ENCODE data around the gene INTS2. TPM values are rescaled to one million over a fixed set of nuclear protein-coding genes. Genes with fewer than 3 reads are reported as not detected.

The INTS2 gene
- polyA plus RNA-seq, 2 of the 4 experiments (the other 2 are of a cell fraction), result 14.0 to 35.0 TPM

DNA sequence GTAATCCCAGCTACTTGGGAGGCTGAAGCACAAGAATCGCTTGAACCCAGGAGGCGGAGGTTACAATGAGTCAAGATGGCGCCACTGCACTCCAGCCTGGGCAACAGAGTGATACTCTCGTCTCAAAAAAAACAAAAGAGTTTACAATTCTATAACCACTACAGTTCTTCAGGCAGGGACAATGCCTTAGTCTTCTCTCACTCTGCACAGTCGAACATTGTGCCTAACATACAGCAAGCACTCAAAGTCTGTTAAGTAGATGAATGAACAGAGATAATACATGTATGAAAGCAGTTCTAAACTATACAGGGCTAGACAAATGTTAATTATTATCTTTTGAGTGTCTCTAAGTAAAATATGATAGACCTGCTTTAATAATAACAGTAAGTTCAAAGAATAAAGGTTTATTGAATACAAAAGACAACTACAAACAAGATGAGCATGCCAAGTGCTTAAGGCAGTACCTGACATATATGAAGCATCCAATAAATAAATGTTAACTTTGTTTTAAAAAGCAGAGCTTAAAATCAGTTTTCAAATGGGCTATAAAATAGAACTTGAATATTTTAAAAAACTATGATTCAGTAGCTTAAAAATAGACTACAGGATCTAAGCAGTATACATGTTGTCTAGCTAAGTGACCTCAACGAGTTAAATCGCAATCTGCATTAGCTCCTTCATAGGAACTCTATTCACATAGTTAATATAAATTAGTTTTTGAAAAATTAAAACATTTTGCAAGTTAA, 19.3 kb downstream of the INTS2 start:
- H3K9me3 ChIP-seq, result no peaks in the 10 kb centered on the region

DNA sequence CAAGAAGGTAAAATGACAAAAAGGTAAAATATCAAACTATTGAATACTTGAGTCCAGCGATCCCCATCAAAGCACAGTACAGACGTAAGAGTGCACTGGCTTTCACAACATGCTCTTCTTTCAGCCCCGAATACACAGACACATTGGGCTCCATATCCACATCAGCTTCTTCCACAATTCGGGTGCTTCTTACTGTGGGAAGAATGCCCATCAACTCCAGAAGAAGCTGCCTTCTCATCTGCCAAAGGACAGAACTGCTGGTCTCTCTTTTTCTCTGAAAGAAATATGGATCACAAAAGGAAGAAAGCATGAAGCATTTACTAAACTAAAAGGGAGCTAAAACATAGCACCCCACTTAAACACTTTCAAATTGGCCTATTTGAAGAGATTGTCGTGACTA, 20.4 kb downstream of the INTS2 start:
- Histone ChIP-seq H3K4me1 (no peaks in the 10 kb centered on the region), H3K4me3 (no peak overlapping the region), H3K4me2 (no peak overlapping the region), H3K9me3 (no peaks in the 10 kb centered on the region), H3K27ac (no peak overlapping the region)
- TF ChIP-seq CBX8 (IDR thresholded peaks at IDR 0.05) (no peak), MYC (IDR thresholded peaks at IDR 0.05; ENCODE audit: borderline replicate concordance, low read length) (no peak), RAD21 (conservative IDR thresholded peaks at IDR 0.05 in 1 of 2, IDR thresholded peaks at IDR 0.05 in 1 of 2) (no peak), KDM5A (IDR thresholded peaks at IDR 0.05) (no peak), SMC3 (IDR thresholded peaks at IDR 0.05) (no peak), NFE2L2 (conservative IDR thresholded peaks at IDR 0.05; ENCODE audit: low read length) (no peak), RFX5 (IDR thresholded peaks at IDR 0.05) (no peak)
- TF ChIP-seq, protein P1, sequence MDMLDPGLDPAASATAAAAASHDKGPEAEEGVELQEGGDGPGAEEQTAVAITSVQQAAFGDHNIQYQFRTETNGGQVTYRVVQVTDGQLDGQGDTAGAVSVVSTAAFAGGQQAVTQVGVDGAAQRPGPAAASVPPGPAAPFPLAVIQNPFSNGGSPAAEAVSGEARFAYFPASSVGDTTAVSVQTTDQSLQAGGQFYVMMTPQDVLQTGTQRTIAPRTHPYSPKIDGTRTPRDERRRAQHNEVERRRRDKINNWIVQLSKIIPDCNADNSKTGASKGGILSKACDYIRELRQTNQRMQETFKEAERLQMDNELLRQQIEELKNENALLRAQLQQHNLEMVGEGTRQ (IDR thresholded peaks at IDR 0.05), result no peak
- WGBS (ENCODE audit: missing lambda C conversion rate), result 94% methylated on average over 5 of the region's 5 CpGs
- no peak for DNase-seq (ENCODE audit: low read depth in 1 of 2, low spot score in 1 of 2)
- POLR2A ChIA-PET, result no interaction called here
- no peak for ATAC-seq
- CTCF ChIA-PET, result interaction anchor here (0.9 to 2.1 kb wide), 3 partner anchors 12 to 492 kb away, joined by 3 to 7 read pairs (median 3); no protein-coding TSS in a partner anchor
- peak; percentile 59 for FAIRE-seq

More for the DNA sequence above, 19.3 kb downstream of the INTS2 start:
- no peaks in the 10 kb centered on the region for H3K4me1 ChIP-seq
- no peak overlapping the region for H3K4me2 ChIP-seq
- FAIRE-seq (peak; percentile 39), ATAC-seq (no peak), DNase-seq (ENCODE audit: low read depth in 1 of 2, low spot score in 1 of 2) (no peak)
- POLR2A ChIA-PET, result no interaction called here
- H3K27ac ChIP-seq, result no peak overlapping the region
- TF ChIP-seq HOXB5 (CRISPR knock-in tag; IDR thresholded peaks at IDR 0.05) (no peak), MYC (IDR thresholded peaks at IDR 0.05; ENCODE audit: borderline replicate concordance, low read length) (no peak), JUN (IDR thresholded peaks at IDR 0.05) (no peak), ZSCAN20 (CRISPR knock-in tag; IDR thresholded peaks at IDR 0.05) (no peak), EHMT2 (IDR thresholded peaks at IDR 0.05; ENCODE audit: low read depth) (no peak), BHLHE40 (IDR thresholded peaks at IDR 0.05; ENCODE audit: low read depth, low read length) (no peak), FOXS1 (CRISPR knock-in tag; IDR thresholded peaks at IDR 0.05) (no peak), KDM1A (IDR thresholded peaks at IDR 0.05; ENCODE audit: low read depth) (no peak), POLR2A (IDR thresholded peaks at IDR 0.05; ENCODE audit: low read length) (no peak), HDAC2 (IDR thresholded peaks at IDR 0.05) (no peak), RFX5 (IDR thresholded peaks at IDR 0.05) (no peak), NFE2L2 (conservative IDR thresholded peaks at IDR 0.05; ENCODE audit: low read length) (no peak), RARB (CRISPR knock-in tag; IDR thresholded peaks at IDR 0.05) (no peak)
- TF ChIP-seq, protein P2, sequence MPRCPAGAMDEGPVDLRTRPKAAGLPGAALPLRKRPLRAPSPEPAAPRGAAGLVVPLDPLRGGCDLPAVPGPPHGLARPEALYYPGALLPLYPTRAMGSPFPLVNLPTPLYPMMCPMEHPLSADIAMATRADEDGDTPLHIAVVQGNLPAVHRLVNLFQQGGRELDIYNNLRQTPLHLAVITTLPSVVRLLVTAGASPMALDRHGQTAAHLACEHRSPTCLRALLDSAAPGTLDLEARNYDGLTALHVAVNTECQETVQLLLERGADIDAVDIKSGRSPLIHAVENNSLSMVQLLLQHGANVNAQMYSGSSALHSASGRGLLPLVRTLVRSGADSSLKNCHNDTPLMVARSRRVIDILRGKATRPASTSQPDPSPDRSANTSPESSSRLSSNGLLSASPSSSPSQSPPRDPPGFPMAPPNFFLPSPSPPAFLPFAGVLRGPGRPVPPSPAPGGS (IDR thresholded peaks at IDR 0.05), result no peak
- CTCF ChIA-PET, result interaction anchor here (0.8 to 2.1 kb wide), 4 partner anchors 11 to 263 kb away, joined by 3 to 7 read pairs (median 3); partner anchors contain the start of gene BRIP1
- WGBS (ENCODE audit: missing lambda C conversion rate), result 92% methylated on average over 7 of the region's 7 CpGs
- H3K4me3 ChIP-seq, result no peak overlapping the region

DNA sequence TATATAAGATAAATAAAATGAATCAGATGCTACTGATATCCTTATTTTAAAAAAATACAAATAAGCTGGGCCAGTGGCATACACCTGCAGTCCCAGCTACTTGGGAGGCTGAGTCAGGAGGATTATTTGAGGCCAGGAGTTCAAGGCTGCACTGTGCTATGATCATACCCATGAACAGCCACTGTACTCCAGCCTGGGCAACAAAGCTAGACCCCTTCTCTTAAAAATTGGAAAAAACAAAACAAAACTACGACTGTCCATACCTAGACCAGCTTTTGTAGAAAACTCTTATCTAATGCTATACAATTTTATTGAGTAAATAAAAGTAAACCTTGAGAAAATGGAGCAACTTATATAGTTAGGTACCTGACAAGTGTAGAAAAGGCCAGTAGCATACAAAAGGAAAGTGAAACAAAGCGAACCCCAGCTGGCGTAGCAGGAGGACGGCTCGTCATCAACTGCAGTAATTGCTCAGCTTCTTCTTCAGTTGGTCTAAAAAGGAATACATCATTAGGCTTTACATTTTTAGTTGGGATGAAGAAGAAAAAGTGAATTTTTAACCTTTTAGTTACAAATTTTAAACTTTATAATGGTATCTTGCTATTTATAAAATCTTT, 23.6 kb downstream of the INTS2 start:
- ChIA-PET POLR2A (no interaction called here), CTCF (interaction anchor here (0.6 to 2.3 kb wide), 3 partner anchors 15 to 205 kb away, joined by 3 to 8 read pairs (median 5); no protein-coding TSS in a partner anchor)
- TF ChIP-seq HDAC2 (IDR thresholded peaks at IDR 0.05) (no peak), NPAS2 (CRISPR knock-in tag; IDR thresholded peaks at IDR 0.05; ENCODE audit: borderline replicate concordance) (no peak), CHD4 (IDR thresholded peaks at IDR 0.05; ENCODE audit: borderline replicate concordance) (no peak), BHLHE40 (IDR thresholded peaks at IDR 0.05; ENCODE audit: low read depth, low read length) (no peak)
- Histone ChIP-seq H3K27ac (no peak overlapping the region), H3K9me3 (no peaks in the 10 kb centered on the region), H3K4me1 (no peaks in the 10 kb centered on the region), H3K4me3 (no peak overlapping the region), H3K4me2 (no peak overlapping the region)
- ATAC-seq, result no peak
- FAIRE-seq, result no peak
- WGBS (ENCODE audit: missing lambda C conversion rate), result 91% methylated on average over 5 of the region's 5 CpGs
- DNase-seq (ENCODE audit: low read depth in 1 of 2, low spot score in 1 of 2), result no peak
